ENCODE measurements around the gene POP4.

Gene POP4

GRCh38 chr19:29577649-29577963, 28.5 kb upstream of the POP4 start:
- DNase-seq: no peak

DNA sequence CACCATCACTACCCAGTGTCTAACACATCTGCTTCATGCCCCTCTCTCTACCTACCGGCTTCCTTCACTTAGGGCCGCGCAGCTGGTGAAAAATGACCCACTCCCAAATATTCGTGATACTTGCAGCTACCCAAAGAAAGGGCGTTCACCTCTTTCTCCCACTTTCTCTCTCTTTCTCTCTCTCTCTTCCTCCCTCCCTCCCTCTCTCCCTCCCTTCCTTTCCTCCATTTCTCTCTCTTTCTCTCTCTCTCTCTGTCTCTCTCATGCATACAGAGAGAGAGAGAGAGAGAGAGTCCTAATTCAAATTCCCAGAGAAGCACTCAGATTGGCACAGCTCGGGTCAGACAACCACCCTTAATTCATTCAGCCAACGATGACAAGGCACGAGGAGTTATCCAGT, 27.7 kb upstream of the POP4 start:
- DNase-seq: no peak

- no peak for DNase-seq
These were observed 26.7 kb upstream of the POP4 start for GRCh38 chr19:29579308-29579910.

GRCh38 chr19:29581398-29581797, 24.7 kb upstream of the POP4 start:
- DNase-seq: no peak

DNA sequence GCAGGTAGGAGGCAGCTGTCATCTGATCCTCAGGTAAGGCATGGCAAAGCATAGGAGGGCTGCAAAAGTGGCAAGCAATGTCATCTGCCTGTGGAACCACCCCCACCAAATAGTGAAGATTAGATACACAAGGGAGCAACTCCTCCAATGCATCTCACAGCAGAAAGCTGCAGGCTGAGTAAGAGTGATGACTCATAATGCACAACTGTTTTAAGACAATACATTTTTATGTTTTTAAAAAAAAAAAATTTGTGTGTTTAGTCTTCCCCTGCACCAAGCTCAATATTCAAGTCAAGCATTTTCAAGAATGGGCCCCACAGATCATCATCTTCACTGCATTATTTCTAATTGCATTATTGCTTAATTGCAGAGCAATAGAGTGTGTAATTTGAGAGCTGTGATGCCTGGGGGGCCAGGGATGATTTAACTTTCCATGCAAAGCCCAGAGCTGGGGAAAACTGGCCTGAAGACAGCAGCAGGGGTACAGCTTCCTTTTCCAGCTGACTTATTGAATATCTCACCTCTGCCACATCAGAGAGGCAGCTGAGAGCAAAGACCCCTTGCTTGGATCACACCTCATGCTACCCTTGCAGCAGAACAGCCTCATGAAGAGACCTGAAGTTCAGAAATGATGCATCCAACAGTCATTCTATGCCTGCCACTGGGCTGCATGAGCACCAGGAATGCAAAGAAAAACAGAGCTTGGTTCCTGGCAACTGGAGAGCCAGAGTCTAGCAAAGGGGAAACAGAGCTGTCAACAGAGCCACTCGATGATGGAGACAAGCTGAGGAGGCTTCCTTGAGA, 22.7 kb upstream of the POP4 start:
- DNase-seq: no peak

GRCh38 chr19:29586401-29586800, 19.7 kb upstream of the POP4 start:
- DNase-seq: no peak

GRCh38 chr19:29587059-29587458, 19.0 kb upstream of the POP4 start:
- no peak for DNase-seq

- DNase-seq: no peak
These were observed 18.5 kb upstream of the POP4 start for GRCh38 chr19:29587518-29587986.

- no peak for DNase-seq
These were observed 18.0 kb upstream of the POP4 start for GRCh38 chr19:29588095-29588494.

GRCh38 chr19:29590278-29590677, 15.8 kb upstream of the POP4 start:
- no peak for DNase-seq

GRCh38 chr19:29591670-29592069, 14.4 kb upstream of the POP4 start:
- DNase-seq: no peak

GRCh38 chr19:29593869-29594268, 12.2 kb upstream of the POP4 start:
- DNase-seq: no peak

- no peak for DNase-seq
These were observed 9.9 kb upstream of the POP4 start for GRCh38 chr19:29596080-29596727.

- DNase-seq: no peak
These were observed 9.1 kb upstream of the POP4 start for GRCh38 chr19:29596885-29597525.

DNA sequence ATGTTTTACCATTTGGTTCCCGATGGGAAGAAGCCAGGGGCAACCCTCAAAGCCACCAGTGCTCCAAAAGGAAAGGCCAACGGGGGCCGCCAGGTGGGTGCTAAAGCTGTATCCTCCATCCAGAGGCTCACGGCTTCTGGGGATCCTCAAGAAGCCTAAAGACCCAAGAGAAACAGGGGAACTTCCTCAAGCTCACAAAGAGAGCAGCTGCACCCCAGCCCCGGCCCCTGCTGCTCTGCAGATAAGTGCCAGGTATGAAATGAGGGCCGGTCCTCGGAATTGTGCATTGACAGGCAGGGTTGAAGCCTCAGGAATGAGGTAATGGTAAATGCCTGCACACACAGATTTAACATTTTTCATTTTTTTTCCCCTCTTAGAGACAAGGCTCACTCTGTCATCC, 8.0 kb upstream of the POP4 start:
- DNase-seq: no peak

GRCh38 chr19:29598496-29598895, 7.6 kb upstream of the POP4 start:
- DNase-seq: no peak

GRCh38 chr19:29603308-29603707, 2.8 kb upstream of the POP4 start:
- no peak for DNase-seq

DNA sequence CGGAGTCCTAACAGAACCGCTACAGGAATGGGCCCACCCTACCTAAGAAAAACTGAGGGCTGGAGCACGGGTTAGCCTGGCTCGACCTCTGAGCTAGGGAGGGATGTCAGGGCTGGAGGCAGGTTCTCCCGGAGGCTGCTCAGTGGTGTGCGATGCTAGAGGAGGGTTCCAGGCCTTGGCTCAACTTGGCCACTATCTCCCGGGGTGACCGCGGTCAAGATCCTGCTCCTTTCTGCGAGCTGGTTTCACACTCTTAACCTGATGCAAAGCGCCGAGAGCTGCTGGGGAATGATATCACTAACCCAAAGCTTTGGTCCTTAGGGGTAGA, 301 bp downstream of the POP4 start:
- no peak for DNase-seq

- DNase-seq: no peak
These were observed 3.6 kb downstream of the POP4 start for GRCh38 chr19:29609636-29610035.

DNA sequence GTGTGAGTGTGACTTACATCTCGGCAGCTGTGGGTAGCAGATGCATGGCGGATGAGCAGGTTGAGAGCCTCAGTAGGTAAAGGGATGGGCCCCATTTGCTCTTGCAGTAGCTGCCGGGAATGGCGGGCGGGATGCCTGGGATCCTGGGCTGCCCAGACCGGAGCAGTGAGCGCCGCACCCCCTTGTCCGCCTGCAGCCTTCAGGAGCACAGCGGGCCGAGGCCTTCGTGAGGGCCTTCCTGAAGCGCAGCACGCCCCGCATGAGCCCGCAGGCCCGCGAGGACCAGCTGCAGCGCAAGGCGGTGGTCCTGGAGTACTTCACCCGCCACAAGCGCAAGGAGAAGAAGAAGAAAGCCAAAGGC, 4.1 kb downstream of the POP4 start:
- no peak for DNase-seq

DNA sequence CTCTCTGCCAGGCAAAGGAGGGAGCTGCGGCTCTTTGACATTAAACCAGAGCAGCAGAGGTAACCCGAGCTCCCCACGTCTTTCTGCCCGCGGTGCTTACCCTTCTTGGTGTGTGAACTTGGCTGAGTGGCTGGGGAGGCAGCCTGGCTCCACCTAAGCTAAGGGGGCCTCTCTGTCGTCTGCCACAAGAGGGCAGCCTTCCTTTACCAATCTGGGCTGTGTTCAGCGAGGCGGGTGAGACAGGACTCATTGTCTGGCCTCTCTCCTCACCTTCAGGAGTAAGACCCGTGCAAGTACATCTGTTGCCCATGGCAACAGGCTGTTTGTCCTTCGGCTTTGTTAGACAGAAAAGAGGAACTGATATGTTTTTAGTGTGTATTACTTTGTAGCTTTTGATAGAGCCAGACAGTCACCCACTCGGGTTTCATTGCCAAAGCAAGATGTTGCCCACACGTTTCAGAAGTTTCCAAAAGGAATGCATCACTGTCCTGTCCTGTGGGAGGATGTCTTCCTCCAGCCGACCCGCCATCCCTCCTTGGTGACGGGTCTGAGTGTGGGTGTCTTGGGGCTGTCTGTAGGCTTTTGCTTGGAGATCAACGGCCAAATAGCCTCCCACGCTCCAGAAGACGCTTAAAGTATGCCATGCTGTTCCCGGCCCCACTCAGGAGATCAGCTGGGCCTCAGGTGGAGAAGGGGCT, 4.6 kb downstream of the POP4 start:
- peak; percentile 38 for DNase-seq

DNA sequence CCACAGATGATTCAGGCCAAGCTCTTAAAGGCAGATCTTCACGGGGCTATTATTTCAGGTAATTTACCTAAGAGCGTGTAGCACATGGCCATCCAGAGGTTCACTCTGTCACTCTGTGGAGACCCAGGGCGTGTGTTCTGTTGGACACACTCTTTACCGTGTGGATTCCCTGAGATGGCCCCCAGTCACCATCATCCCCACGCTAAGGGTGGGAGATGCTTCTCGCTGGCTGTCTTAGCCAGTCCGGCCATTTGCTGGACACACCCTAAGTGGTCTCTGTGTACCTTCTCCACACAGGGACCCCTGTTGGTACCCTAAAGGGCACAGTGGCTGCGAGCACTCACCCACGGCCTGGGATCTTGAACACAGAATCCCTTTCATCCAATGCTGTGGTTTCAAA, 6.0 kb downstream of the POP4 start:
- DNase-seq: no peak

GRCh38 chr19:29612801-29613595, 6.9 kb downstream of the POP4 start:
- DNase-seq: no peak
